ENCODE measurements around the gene F12. TPM values are rescaled to one million over a fixed set of nuclear protein-coding genes. Genes with fewer than 3 reads are reported as not detected.

F12 gene
- total RNA-seq, 1 experiment from 2014 or later = 16.5 TPM

GRCh38 chr5:177374211-177374610, 35.2 kb downstream of the F12 start:
- Mint-ChIP-seq H3K27me3 (ENCODE audit: insufficient read depth, unreplicated experiment) (no peaks in the 10 kb centered on the region), H3K9me3 (ENCODE audit: unreplicated experiment) (no peaks in the 10 kb centered on the region), H3K36me3 (ENCODE audit: insufficient read depth, unreplicated experiment) (no peaks in the 10 kb centered on the region), H3K4me1 (ENCODE audit: insufficient read depth, unreplicated experiment) (peaks cover 21% of the 10 kb centered on the region), H3K4me3 (ENCODE audit: unreplicated experiment) (no peak overlapping the region), H3K27ac (ENCODE audit: low read depth, unreplicated experiment) (no peak overlapping the region)
- POLR2A ChIA-PET = interaction anchor here (0.6 to 4.6 kb wide), 3 partner anchors 15 to 89 kb away, joined by 4 to 59 read pairs (median 4); partner anchors contain the start of gene RGS14
- intact Hi-C loops (cut with micrococcal nuclease) = no loop called here
- CTCF ChIA-PET = interaction anchor here (0.7 to 7.0 kb wide), 6 partner anchors 15 to 261 kb away, joined by 3 to 107 read pairs (median 6); no protein-coding TSS in a partner anchor
- DNase-seq (ENCODE audit: unreplicated experiment) = no peak
- TF ChIP-seq CTCF (IDR thresholded peaks at IDR 0.05; ENCODE audit: unreplicated experiment) = no peak
- no TSS peak for BruUV-seq (replicated peaks)

GRCh38 chr5:177373806-177374205, 35.6 kb downstream of the F12 start:
- H3K4me3 Mint-ChIP-seq (ENCODE audit: unreplicated experiment) = no peak overlapping the region
- no peak for TF ChIP-seq CTCF (IDR thresholded peaks at IDR 0.05; ENCODE audit: unreplicated experiment)
- peaks cover 23% of the 10 kb centered on the region for H3K4me1 Mint-ChIP-seq (ENCODE audit: insufficient read depth, unreplicated experiment)
- no peak overlapping the region for H3K27ac Mint-ChIP-seq (ENCODE audit: low read depth, unreplicated experiment)
- no peaks in the 10 kb centered on the region for H3K27me3 Mint-ChIP-seq (ENCODE audit: insufficient read depth, unreplicated experiment)
- no TSS peak for BruUV-seq (replicated peaks)
- POLR2A ChIA-PET = interaction anchor here (0.6 to 5.9 kb wide), 5 partner anchors 13 to 89 kb away, joined by 3 to 59 read pairs (median 4); partner anchors contain the start of genes LMAN2 and RGS14
- H3K9me3 Mint-ChIP-seq (ENCODE audit: unreplicated experiment) = no peaks in the 10 kb centered on the region
- CTCF ChIA-PET = interaction anchor here (0.6 to 7.0 kb wide), 6 partner anchors 16 to 260 kb away, joined by 3 to 107 read pairs (median 6); no protein-coding TSS in a partner anchor
- intact Hi-C loops (cut with micrococcal nuclease) = no loop called here
- no peaks in the 10 kb centered on the region for H3K36me3 Mint-ChIP-seq (ENCODE audit: insufficient read depth, unreplicated experiment)
- DNase-seq (ENCODE audit: unreplicated experiment) = no peak

GRCh38 chr5:177372910-177373309, 36.5 kb downstream of the F12 start:
- Mint-ChIP-seq H3K36me3 (ENCODE audit: insufficient read depth, unreplicated experiment) (no peaks in the 10 kb centered on the region), H3K27ac (ENCODE audit: low read depth, unreplicated experiment) (no peak overlapping the region), H3K27me3 (ENCODE audit: insufficient read depth, unreplicated experiment) (no peaks in the 10 kb centered on the region), H3K4me1 (ENCODE audit: insufficient read depth, unreplicated experiment) (peaks cover 24% of the 10 kb centered on the region), H3K4me3 (ENCODE audit: unreplicated experiment) (no peak overlapping the region), H3K9me3 (ENCODE audit: unreplicated experiment) (no peaks in the 10 kb centered on the region)
- POLR2A ChIA-PET = interaction anchor here (1.8 to 5.9 kb wide), 3 partner anchors 16 to 30 kb away, joined by 7 to 59 read pairs (median 58); partner anchors contain the start of gene LMAN2
- intact Hi-C loops (cut with micrococcal nuclease) = no loop called here
- DNase-seq (ENCODE audit: unreplicated experiment) = no peak
- no peak for TF ChIP-seq CTCF (IDR thresholded peaks at IDR 0.05; ENCODE audit: unreplicated experiment)
- CTCF ChIA-PET = interaction anchor here (0.6 to 7.0 kb wide), 14 partner anchors 17 to 358 kb away, joined by 3 to 107 read pairs (median 4); partner anchors contain the start of gene LMAN2
- no TSS peak for BruUV-seq (replicated peaks)

- intact Hi-C loops (cut with micrococcal nuclease) = no loop called here
- Mint-ChIP-seq H3K4me3 (ENCODE audit: unreplicated experiment) (peak overlapping the region; percentile 76), H3K4me1 (ENCODE audit: insufficient read depth, unreplicated experiment) (peaks cover 24% of the 10 kb centered on the region), H3K27me3 (ENCODE audit: insufficient read depth, unreplicated experiment) (no peaks in the 10 kb centered on the region), H3K36me3 (ENCODE audit: insufficient read depth, unreplicated experiment) (no peaks in the 10 kb centered on the region), H3K9me3 (ENCODE audit: unreplicated experiment) (no peaks in the 10 kb centered on the region), H3K27ac (ENCODE audit: low read depth, unreplicated experiment) (no peak overlapping the region)
- ChIA-PET CTCF (interaction anchor here (0.6 to 7.0 kb wide), 19 partner anchors 11 to 1276 kb away, joined by 3 to 107 read pairs (median 6); partner anchors contain the start of genes LMAN2 and SLC34A1), POLR2A (interaction anchor here (0.5 to 5.9 kb wide), 9 partner anchors 7 to 130 kb away, joined by 3 to 59 read pairs (median 7); partner anchors contain the start of gene LMAN2)
- no peak for TF ChIP-seq CTCF (IDR thresholded peaks at IDR 0.05; ENCODE audit: unreplicated experiment)
- BruUV-seq (replicated peaks) = no TSS peak
- peak; percentile 33 for DNase-seq (ENCODE audit: unreplicated experiment)
These were observed 37.1 kb downstream of the F12 start for GRCh38 chr5:177372034-177372896.
